Endothelial cell of umbilical vein (primary cell): ENCODE results near the gene NOD2. TPM values are rescaled to one million over a fixed set of nuclear protein-coding genes. Genes with fewer than 3 reads are reported as not detected.

ENCODE experiments used
- BruUV-seq: library from RNA; stranded (reverse); fragments of 400-500 nt; replicated peaks from 2 replicates; lab custom pipeline; 2021; lab: Mats Ljungman, UMichigan
- CTCF ChIA-PET: fragments of 300-600, 350-600 bp; sonication (Branson Sonifier 250); formaldehyde crosslinking; loops from one replicate; lab custom pipeline; 2021; ENCODE audit warnings: antibody characterized with exemption, inconsistent platforms; lab: Charles Lee
- POLR2A ChIA-PET: fragments of 300-600, 350-600 bp; sonication (Branson Sonifier 250); formaldehyde crosslinking; loops from one replicate; lab custom pipeline; 2021; ENCODE audit warnings: antibody characterized with exemption, inconsistent platforms; lab: Charles Lee
- DNase-seq: peaks from one replicate; pipeline ENCODE4 v3.0.0-alpha.2; 2011; ENCODE audit warnings: low read depth, low spot score
- FAIRE-seq: peaks from 2 replicates; lab custom pipeline; 2011; peaks lifted over from hg19 to GRCh38; lab: Jason Lieb, UNC
- H2AFZ ChIP-seq: 2 replicates; pipeline ENCODE4 v1.6.0; 2012; ENCODE audit warnings: low read depth, low read length, control low read depth, inconsistent platforms
- H3K27ac ChIP-seq: 2 replicates; pipeline ENCODE4 v1.5.1; 2011; ENCODE audit warnings: low read depth, mild to moderate bottlenecking, control low read depth, low read length, moderate library complexity; ENCODE audit not compliant: insufficient read depth
- H3K27me3 ChIP-seq, 2 experiments: 2 replicates each; pipeline versions ENCODE4 v1.6.0 to v1.6.1; 2011; ENCODE audit warnings: low read length in 2 of 2, mixed read lengths in 1 of 2; ENCODE audit not compliant: control insufficient read depth in 2 of 2, insufficient read depth in 2 of 2
- H3K36me3 ChIP-seq, 2 experiments: 2 replicates in 1 of 2; 3 replicates in 1 of 2; pipeline ENCODE4 v1.5.1; 2011; ENCODE audit warnings: low read length in 2 of 2, mild to moderate bottlenecking in 1 of 2, moderate library complexity in 1 of 2; ENCODE audit not compliant: control insufficient read depth in 2 of 2, insufficient read depth in 2 of 2; ENCODE audit errors: extremely low read depth in 1 of 2
- H3K4me1 ChIP-seq: 3 replicates; pipeline ENCODE4 v1.5.1; 2011; ENCODE audit warnings: mild to moderate bottlenecking, low read length; ENCODE audit not compliant: control insufficient read depth, insufficient read depth; ENCODE audit errors: extremely low read depth
- H3K4me2 ChIP-seq: 2 replicates; pipeline ENCODE4 v1.6.1; 2011; ENCODE audit warnings: low read length, control low read depth, mixed read lengths; ENCODE audit not compliant: insufficient read depth
- H3K4me3 ChIP-seq, 3 experiments: fragments of 200-600 bp in 1 of 3; sonication (generic), shearing (Covaris generic) in 1 of 3; replicated peaks in 1 of 3; 2 replicates each; pipeline ENCODE4 v1.5.1; 2011 to 2016; ENCODE audit warnings: control low read depth in 3 of 3, low read length in 3 of 3, mild to moderate bottlenecking in 2 of 3, inconsistent platforms in 1 of 3, low read depth in 1 of 3, moderate library complexity in 1 of 3; ENCODE audit not compliant: insufficient read depth in 1 of 3
- H3K79me2 ChIP-seq: 2 replicates; pipeline ENCODE4 v1.6.0; 2012; ENCODE audit warnings: low read length, inconsistent platforms; ENCODE audit not compliant: control insufficient read depth, insufficient read depth
- H3K9ac ChIP-seq: replicated peaks from 2 replicates; pipeline ENCODE3; 2011; ENCODE audit warnings: low read length, control low read depth; ENCODE audit not compliant: insufficient read depth; ENCODE audit errors: extremely low read depth
- H3K9me1 ChIP-seq: replicated peaks from 3 replicates; pipeline ENCODE4 v1.6.0; 2011; ENCODE audit warnings: mild to moderate bottlenecking, low read length; ENCODE audit not compliant: control insufficient read depth, insufficient read depth; ENCODE audit errors: extremely low read depth
- H3K9me3 ChIP-seq: replicated peaks from 2 replicates; pipeline ENCODE4 v1.5.1; 2012; ENCODE audit warnings: low read length, inconsistent platforms; ENCODE audit not compliant: control insufficient read depth, insufficient read depth
- H4K20me1 ChIP-seq: replicated peaks from 2 replicates; pipeline ENCODE3; 2011; ENCODE audit warnings: mild to moderate bottlenecking, low read length; ENCODE audit not compliant: control insufficient read depth, insufficient read depth; ENCODE audit errors: extremely low read depth
- EZH2 ChIP-seq: IDR thresholded peaks from 2 replicates; pipeline ENCODE4 v1.6.1; 2012; ENCODE audit warnings: borderline replicate concordance, low read depth, mild to moderate bottlenecking, moderate library complexity, low read length, inconsistent platforms; ENCODE audit not compliant: severe bottlenecking
- FOS ChIP-seq: IDR thresholded peaks from 2 replicates; pipeline ENCODE4 v1.6.1; 2011; ENCODE audit warnings: mild to moderate bottlenecking, low read length, moderate library complexity, borderline replicate concordance; ENCODE audit not compliant: insufficient read depth
- JUN ChIP-seq: IDR thresholded peaks from 2 replicates; pipeline ENCODE4 v1.6.1; 2011; ENCODE audit warnings: borderline replicate concordance, low read depth; ENCODE audit not compliant: insufficient read length, insufficient read depth
- MYC ChIP-seq: IDR thresholded peaks from one replicate; pipeline ENCODE4 v1.6.1; 2011; ENCODE audit warnings: mild to moderate bottlenecking, low read depth, low read length
- POLR2A ChIP-seq: IDR thresholded peaks from 2 replicates; pipeline ENCODE4 v1.6.1; 2012; ENCODE audit warnings: low read depth, mild to moderate bottlenecking, control low read depth, low read length
- POLR2AphosphoS5 ChIP-seq: IDR thresholded peaks from 2 replicates; pipeline ENCODE4 v1.6.1; 2012; ENCODE audit warnings: low read depth, mild to moderate bottlenecking, control low read depth, low read length, moderate library complexity; ENCODE audit not compliant: insufficient read depth
- dilution Hi-C: fragments of 300-500 bp; cut with MboI; formaldehyde crosslinking; loops from one replicate; pipeline ENCODE4 v1.15.0; 2019; ENCODE audit warnings: low sequenced_read_pairs; ENCODE audit not compliant: extremely low pct_ligation_motif_present
- intact Hi-C: fragments of 100-400 bp; cut with micrococcal nuclease; formaldehyde crosslinking; loops from one replicate; pipeline ENCODE4 v1.10.0; 2022
- polyA plus RNA-seq, 4 experiments: library from polyadenylated mRNA; depleted of rRNA in 3 of 4; stranded (reverse) in 3 of 4; unstranded in 1 of 4; fragments of >200 nt; gene quantifications; 2 replicates each; pipeline versions ENCODE4 v1.2.1 to v1.2.3, GENCODE V29; 2011 to 2012; ENCODE audit warnings: missing spikeins in 1 of 4
- total RNA-seq: library from RNA; stranded (reverse); gene quantifications from 2 replicates; pipeline ENCODE4 v1.2.3, GENCODE V29; 2021
- TF ChIP-seq, protein P1 (sequence below), 2 donors: IDR thresholded peaks; 1 replicate in 1 of 2; 2 replicates in 1 of 2; pipeline ENCODE4 v1.5.1; 2011; ENCODE audit warnings: low read length in 2 of 2, mild to moderate bottlenecking in 2 of 2, moderate library complexity in 2 of 2, control low read depth in 1 of 2, inconsistent platforms in 1 of 2, low read depth in 1 of 2; ENCODE audit not compliant: insufficient read depth in 1 of 2; ENCODE audit errors: extremely low read depth in 1 of 2
- TF ChIP-seq, protein P2 (sequence below): IDR thresholded peaks from 2 replicates; pipeline ENCODE4 v1.6.1; 2011; ENCODE audit not compliant: insufficient read depth, insufficient read length

The NOD2 gene
- total and polyA plus RNA-seq, 2 donors (not counting 3 experiments of a cell fraction or from before 2014, with no cell fraction given), result 0.07 to 0.58 TPM

DNA sequence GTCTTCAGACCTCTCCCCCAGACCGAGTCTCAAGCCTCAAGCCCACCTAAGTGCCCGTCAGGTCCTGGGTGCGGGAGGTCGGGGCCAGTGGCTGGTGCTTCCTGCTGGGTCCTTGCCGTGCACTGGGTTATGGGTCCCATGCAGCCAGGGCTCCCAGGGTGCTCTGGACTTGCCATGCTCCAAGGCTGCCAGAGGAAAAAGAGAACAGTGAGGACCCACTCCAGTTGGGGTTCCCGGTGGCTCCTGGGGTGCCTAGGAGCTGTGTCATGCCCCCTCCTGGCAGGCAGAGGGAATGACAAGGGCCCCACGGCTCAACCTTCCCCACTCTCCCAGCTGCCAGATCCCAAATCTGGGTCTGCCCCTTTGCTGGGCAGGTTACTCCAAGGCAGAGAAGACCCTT, 16.1 kb upstream of the NOD2 start:
- Histone ChIP-seq H3K9me1 (no peaks in the 10 kb centered on the region), H3K9ac (no peak overlapping the region), H3K9me3 (no peaks in the 10 kb centered on the region), H2AFZ (no peak overlapping the region), H3K27me3 (no peaks in the 10 kb centered on the region), H3K4me1 (no peaks in the 10 kb centered on the region), H3K27ac (no peak overlapping the region), H3K79me2 (no peaks in the 10 kb centered on the region), H4K20me1 (no peaks in the 10 kb centered on the region), H3K36me3 (no peaks in the 10 kb centered on the region), H3K4me2 (no peak overlapping the region), H3K4me3 (no peak overlapping the region)
- ChIA-PET CTCF (interaction anchor here (0.8 to 3.0 kb wide), 5 partner anchors 9 to 129 kb away, joined by 3 to 20 read pairs (median 12); no protein-coding TSS in a partner anchor), POLR2A (no interaction called here)
- FAIRE-seq (no peak), DNase-seq (no peak)
- dilution Hi-C loops (no loop called here), intact Hi-C loops (no loop called here)
- TF ChIP-seq FOS (no peak), JUN (no peak)
- TF ChIP-seq, protein P1, sequence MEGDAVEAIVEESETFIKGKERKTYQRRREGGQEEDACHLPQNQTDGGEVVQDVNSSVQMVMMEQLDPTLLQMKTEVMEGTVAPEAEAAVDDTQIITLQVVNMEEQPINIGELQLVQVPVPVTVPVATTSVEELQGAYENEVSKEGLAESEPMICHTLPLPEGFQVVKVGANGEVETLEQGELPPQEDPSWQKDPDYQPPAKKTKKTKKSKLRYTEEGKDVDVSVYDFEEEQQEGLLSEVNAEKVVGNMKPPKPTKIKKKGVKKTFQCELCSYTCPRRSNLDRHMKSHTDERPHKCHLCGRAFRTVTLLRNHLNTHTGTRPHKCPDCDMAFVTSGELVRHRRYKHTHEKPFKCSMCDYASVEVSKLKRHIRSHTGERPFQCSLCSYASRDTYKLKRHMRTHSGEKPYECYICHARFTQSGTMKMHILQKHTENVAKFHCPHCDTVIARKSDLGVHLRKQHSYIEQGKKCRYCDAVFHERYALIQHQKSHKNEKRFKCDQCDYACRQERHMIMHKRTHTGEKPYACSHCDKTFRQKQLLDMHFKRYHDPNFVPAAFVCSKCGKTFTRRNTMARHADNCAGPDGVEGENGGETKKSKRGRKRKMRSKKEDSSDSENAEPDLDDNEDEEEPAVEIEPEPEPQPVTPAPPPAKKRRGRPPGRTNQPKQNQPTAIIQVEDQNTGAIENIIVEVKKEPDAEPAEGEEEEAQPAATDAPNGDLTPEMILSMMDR (IDR thresholded peaks at IDR 0.05; ENCODE audit: extremely low read depth in 1 of 2, insufficient read depth in 1 of 2, low read depth in 1 of 2, low read length in 2 of 2), result peak in 1 of 2 donors; percentile 28
- BruUV-seq, result no TSS peak

DNA sequence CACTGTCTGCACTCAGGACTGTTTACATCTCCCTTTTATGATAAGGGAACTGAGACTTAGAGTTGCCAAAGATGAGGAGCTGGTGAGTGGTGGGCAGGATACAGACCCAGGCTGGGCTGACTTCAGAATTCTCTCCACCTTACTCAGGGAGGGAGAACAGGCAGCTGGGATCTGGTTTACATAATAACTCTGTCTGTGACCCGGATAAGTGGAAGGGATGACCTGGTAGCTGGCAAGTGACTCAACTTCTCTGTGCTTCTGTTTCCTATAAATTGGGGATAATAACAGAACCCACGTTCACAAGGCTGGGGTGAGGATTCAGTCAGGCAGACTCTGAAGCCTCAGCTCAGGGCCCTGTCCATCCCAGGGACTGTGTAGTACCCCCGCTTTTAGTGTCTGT, 14.9 kb upstream of the NOD2 start:
- Histone ChIP-seq H3K79me2 (no peaks in the 10 kb centered on the region), H3K4me1 (no peaks in the 10 kb centered on the region), H3K9me1 (no peaks in the 10 kb centered on the region), H3K4me3 (no peak overlapping the region), H3K27ac (no peak overlapping the region), H3K4me2 (no peak overlapping the region), H3K36me3 (no peaks in the 10 kb centered on the region), H3K9me3 (no peaks in the 10 kb centered on the region), H4K20me1 (no peaks in the 10 kb centered on the region), H2AFZ (no peak overlapping the region), H3K9ac (no peak overlapping the region), H3K27me3 (no peaks in the 10 kb centered on the region)
- FAIRE-seq (no peak), DNase-seq (no peak)
- CTCF ChIA-PET, result interaction anchor here (2.2 to 3.0 kb wide), 3 partner anchors 10 to 128 kb away, joined by 12 to 20 read pairs (median 14); no protein-coding TSS in a partner anchor
- no TSS peak for BruUV-seq
- TF ChIP-seq, protein P1 (IDR thresholded peaks at IDR 0.05; ENCODE audit: extremely low read depth in 1 of 2, insufficient read depth in 1 of 2, low read depth in 1 of 2, low read length in 2 of 2), result no peak
- no peak for TF ChIP-seq POLR2A
- TF ChIP-seq POLR2AphosphoS5, result no peak
- TF ChIP-seq, protein P2, sequence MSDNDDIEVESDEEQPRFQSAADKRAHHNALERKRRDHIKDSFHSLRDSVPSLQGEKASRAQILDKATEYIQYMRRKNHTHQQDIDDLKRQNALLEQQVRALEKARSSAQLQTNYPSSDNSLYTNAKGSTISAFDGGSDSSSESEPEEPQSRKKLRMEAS, result no peak
- no peak for TF ChIP-seq MYC
- TF ChIP-seq EZH2, result no peak
- no peak for TF ChIP-seq FOS
- POLR2A ChIA-PET, result no interaction called here
- dilution Hi-C loops (no loop called here), intact Hi-C loops (no loop called here)
